Esophagus muscularis mucosa (tissue), 4 donors: ENCODE measurements around the gene CDC42EP3.

Experiments used
- EP300 ChIP-seq: sonication (generic); formaldehyde crosslinking; IDR thresholded peaks from one replicate; pipeline ENCODE4 v1.6.1; 2017; ENCODE audit warnings: antibody characterized with exemption
- POLR2A ChIP-seq: fragments of 450-650 bp; IDR thresholded peaks from one replicate; pipeline ENCODE4 v1.6.1; 2017; ENCODE audit warnings: antibody characterized with exemption, moderate library complexity, mild to moderate bottlenecking, low read depth
- TF ChIP-seq, protein P1 (sequence below), 3 experiments: fragments of 200-600 bp in 2 of 3; fragments of 450-650 bp in 1 of 3; sonication (generic) in 2 of 3; IDR thresholded peaks; one replicate each; pipeline ENCODE4 v1.5.1; 2017 to 2019; ENCODE audit warnings: antibody characterized with exemption in 3 of 3, mild to moderate bottlenecking in 2 of 3, moderate library complexity in 1 of 3

DNA sequence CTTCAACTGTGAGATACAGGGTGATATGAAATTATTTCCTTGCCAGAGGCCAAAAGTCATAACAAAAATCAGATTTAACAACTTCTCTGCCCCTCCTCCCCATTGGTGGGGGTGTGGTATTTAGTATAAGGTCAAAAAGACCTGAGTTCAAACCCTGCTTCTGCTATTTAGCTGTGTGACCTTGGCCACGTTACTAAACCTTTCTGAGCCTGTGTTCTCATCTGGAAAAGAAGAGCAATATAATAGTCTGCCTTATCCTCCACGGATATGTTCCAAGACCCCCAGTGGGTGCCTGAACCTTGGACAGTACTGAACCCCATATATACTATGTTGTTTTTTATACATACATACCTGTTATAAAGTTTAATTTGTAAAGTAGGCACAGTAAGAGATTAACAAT lies 3.7 kb downstream of the CDC42EP3 start:
- TF ChIP-seq, protein P1, sequence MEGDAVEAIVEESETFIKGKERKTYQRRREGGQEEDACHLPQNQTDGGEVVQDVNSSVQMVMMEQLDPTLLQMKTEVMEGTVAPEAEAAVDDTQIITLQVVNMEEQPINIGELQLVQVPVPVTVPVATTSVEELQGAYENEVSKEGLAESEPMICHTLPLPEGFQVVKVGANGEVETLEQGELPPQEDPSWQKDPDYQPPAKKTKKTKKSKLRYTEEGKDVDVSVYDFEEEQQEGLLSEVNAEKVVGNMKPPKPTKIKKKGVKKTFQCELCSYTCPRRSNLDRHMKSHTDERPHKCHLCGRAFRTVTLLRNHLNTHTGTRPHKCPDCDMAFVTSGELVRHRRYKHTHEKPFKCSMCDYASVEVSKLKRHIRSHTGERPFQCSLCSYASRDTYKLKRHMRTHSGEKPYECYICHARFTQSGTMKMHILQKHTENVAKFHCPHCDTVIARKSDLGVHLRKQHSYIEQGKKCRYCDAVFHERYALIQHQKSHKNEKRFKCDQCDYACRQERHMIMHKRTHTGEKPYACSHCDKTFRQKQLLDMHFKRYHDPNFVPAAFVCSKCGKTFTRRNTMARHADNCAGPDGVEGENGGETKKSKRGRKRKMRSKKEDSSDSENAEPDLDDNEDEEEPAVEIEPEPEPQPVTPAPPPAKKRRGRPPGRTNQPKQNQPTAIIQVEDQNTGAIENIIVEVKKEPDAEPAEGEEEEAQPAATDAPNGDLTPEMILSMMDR (IDR thresholded peaks at IDR 0.05) = no peak
- TF ChIP-seq POLR2A = no peak
- no peak for TF ChIP-seq EP300
